Testis (tissue), 3 donors: ENCODE data around the gene SLC6A14. TPM values are rescaled to one million over a fixed set of nuclear protein-coding genes. Genes with fewer than 3 reads are reported as not detected.

ENCODE experiments used
- DNase-seq: peaks from one replicate; pipeline ENCODE4 v3.0.0-alpha.2; 2019
- H3K27ac ChIP-seq, 2 donors: fragments of 200-600 bp; sonication (generic); one replicate each; pipeline ENCODE4 v1.5.1; 2019
- H3K27me3 ChIP-seq: fragments of 200-600 bp; sonication (generic); one replicate; pipeline ENCODE4 v1.5.1; 2019
- H3K36me3 ChIP-seq: fragments of 200-600 bp; sonication (generic); one replicate; pipeline ENCODE4 v1.5.1; 2017; ENCODE audit warnings: low read depth; ENCODE audit errors: missing control alignments
- H3K4me1 ChIP-seq: fragments of 200-600 bp; sonication (generic); one replicate; pipeline ENCODE4 v1.5.1; 2019
- H3K4me3 ChIP-seq, 2 donors: fragments of 200-600 bp; sonication (generic); one replicate each; pipeline ENCODE4 v1.5.1; 2017 to 2019
- H3K9me3 ChIP-seq: fragments of 200-600 bp; sonication (generic); one replicate; pipeline ENCODE4 v1.5.1; 2017
- POLR2A ChIP-seq: fragments of 450-650 bp; IDR thresholded peaks from one replicate; pipeline ENCODE4 v1.6.1; 2017; ENCODE audit warnings: antibody characterized with exemption, mild to moderate bottlenecking, moderate library complexity
- WGBS, 2 donors: methylation state at CpG; one replicate each; pipeline ENCODE4 v1.1.5; 2018; 5-methylcytosine and 5-hydroxymethylcytosine counted together
- intact Hi-C: fragments of 100-400 bp; cut with DNase I; formaldehyde crosslinking; loops from one replicate; pipeline ENCODE4 v1.15.1; 2023; ENCODE audit warnings: low total_unique reads
- polyA plus RNA-seq: library from polyadenylated mRNA; stranded (reverse); fragments of 350-450 nt; fragmentation: Illumina TruSeq; extraction: RNeasy Lipid Tissue Mini Kit (QIAGEN cat#74804); gene quantifications from one replicate; pipeline ENCODE4 v1.2.3, GENCODE V29; 2014; ENCODE audit warnings: low read depth, low replicate concordance; ENCODE audit not compliant: insufficient read depth
- total RNA-seq, 2 donors: library from RNA; depleted of rRNA; stranded (reverse); fragments of >200 nt; gene quantifications; one replicate each; pipeline ENCODE4 v1.2.3, GENCODE V29; 2016
- TF ChIP-seq, protein P1 (sequence below), 3 experiments: fragments of 450-650 bp in 2 of 3; fragments of 200-600 bp in 1 of 3; sonication (generic) in 1 of 3; IDR thresholded peaks; one replicate each; pipeline ENCODE4 v1.5.1; 2016 to 2019; ENCODE audit warnings: antibody characterized with exemption in 3 of 3, mild to moderate bottlenecking in 2 of 3, moderate library complexity in 1 of 3

The SLC6A14 gene
- total and polyA plus RNA-seq, 3 donors from 2014 or later: not detected

DNA sequence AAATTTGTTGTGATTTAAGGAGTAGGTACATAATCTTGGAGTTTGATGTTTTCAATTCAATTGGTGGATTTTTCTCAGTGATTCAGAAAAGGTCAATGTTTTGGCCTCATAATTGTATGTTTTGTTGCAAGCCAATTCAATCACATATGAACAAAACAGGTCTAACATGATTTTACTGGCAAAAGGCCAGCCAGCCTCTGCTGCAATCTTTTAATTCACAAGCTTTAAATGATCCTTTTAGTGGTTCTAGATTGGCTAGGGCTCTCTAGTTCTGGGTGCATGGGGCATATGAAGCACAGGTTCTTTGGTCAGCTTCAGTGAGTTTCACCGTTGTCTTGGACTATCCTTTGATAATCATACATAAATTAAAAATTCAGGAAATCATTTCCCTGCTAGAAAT is 19.2 kb upstream of the SLC6A14 start:
- intact Hi-C loops: no loop called here
- WGBS, 2 donors: 70 to 90% methylated on average over 1 of the region's 1 CpG
- no peaks in the 10 kb centered on the region for H3K4me1 ChIP-seq
- no peaks in the 10 kb centered on the region for H3K36me3 ChIP-seq
- no peak for DNase-seq
- no peaks in the 10 kb centered on the region for H3K9me3 ChIP-seq
- TF ChIP-seq POLR2A: no peak
- TF ChIP-seq, protein P1, sequence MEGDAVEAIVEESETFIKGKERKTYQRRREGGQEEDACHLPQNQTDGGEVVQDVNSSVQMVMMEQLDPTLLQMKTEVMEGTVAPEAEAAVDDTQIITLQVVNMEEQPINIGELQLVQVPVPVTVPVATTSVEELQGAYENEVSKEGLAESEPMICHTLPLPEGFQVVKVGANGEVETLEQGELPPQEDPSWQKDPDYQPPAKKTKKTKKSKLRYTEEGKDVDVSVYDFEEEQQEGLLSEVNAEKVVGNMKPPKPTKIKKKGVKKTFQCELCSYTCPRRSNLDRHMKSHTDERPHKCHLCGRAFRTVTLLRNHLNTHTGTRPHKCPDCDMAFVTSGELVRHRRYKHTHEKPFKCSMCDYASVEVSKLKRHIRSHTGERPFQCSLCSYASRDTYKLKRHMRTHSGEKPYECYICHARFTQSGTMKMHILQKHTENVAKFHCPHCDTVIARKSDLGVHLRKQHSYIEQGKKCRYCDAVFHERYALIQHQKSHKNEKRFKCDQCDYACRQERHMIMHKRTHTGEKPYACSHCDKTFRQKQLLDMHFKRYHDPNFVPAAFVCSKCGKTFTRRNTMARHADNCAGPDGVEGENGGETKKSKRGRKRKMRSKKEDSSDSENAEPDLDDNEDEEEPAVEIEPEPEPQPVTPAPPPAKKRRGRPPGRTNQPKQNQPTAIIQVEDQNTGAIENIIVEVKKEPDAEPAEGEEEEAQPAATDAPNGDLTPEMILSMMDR (IDR thresholded peaks at IDR 0.05): no peak
- H3K4me3 ChIP-seq: no peak overlapping the region
- H3K27me3 ChIP-seq: no peaks in the 10 kb centered on the region
- H3K27ac ChIP-seq: no peak overlapping the region

DNA sequence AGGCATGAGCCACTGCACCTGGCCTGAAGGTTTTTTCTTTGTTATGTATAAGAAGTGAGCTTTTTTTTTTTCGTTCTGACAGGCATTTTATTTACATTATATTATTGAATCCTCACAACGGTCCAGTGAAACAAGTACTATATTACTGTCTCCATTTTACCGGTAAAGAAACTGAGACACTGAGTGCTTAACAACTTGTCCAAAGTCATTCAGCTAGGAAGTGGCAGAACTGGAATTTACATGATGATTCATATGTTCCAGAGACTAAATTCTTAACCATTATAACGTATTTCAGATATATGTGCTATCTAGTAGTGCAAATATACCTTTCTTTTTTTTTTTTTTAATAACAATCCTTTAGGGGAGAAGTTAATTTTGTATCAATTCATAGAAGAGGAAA is 18.4 kb upstream of the SLC6A14 start:
- 55 to 65% methylated on average over 4 of the region's 4 CpGs for WGBS, 2 donors
- no peak overlapping the region for H3K27ac ChIP-seq
- H3K9me3 ChIP-seq: no peaks in the 10 kb centered on the region
- TF ChIP-seq POLR2A: no peak
- TF ChIP-seq, protein P1 (IDR thresholded peaks at IDR 0.05): no peak
- intact Hi-C loops: no loop called here
- H3K27me3 ChIP-seq: no peaks in the 10 kb centered on the region
- DNase-seq: no peak
- no peaks in the 10 kb centered on the region for H3K4me1 ChIP-seq
- H3K4me3 ChIP-seq: no peak overlapping the region
- no peaks in the 10 kb centered on the region for H3K36me3 ChIP-seq

DNA sequence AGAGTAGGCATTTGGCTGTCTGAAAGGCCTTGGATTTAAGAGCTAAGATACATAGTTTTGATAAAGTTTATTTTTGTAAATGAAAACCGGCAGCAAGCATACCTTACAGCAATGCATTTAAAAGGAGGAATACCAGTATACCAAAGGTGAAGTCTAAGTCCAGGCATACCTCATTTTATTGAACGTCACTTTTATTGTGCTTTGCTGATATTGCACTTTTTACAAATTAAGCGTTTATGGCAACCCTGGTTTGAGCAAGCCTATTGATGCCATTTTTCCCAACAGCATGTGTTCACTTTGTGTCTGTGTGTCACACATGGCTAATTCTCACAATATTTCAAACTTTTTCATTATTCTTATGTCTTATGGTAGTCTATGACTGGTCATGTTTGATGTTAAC is 8.4 kb upstream of the SLC6A14 start:
- Histone ChIP-seq H3K9me3 (no peaks in the 10 kb centered on the region), H3K27ac (no peak overlapping the region), H3K36me3 (no peaks in the 10 kb centered on the region), H3K4me1 (no peaks in the 10 kb centered on the region), H3K4me3 (no peak overlapping the region), H3K27me3 (no peaks in the 10 kb centered on the region)
- DNase-seq: no peak
- 80 to 94% methylated on average over 3 of the region's 3 CpGs for WGBS, 2 donors
- intact Hi-C loops: no loop called here
- no peak for TF ChIP-seq POLR2A
- TF ChIP-seq, protein P1 (IDR thresholded peaks at IDR 0.05): no peak

DNA sequence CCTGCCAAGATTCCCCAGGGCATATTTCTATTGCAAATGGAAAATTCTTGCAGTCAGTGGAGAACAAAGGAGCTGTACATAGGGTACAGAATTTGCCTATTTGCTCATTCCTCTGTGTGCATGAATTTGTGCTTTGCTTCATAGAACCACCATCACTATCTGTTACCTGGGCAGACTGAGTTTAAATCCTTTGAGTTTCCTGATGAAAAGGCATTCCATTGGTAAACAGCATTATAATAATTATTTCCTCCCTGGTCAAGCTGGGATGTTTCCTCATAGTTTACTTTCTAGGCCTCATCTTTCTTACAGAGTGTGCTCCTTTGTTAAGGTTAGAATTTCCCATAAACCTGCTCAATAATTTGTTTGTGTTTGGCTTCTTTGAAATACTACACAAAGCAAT is 809 bp upstream of the SLC6A14 start:
- Histone ChIP-seq H3K27ac (no peak overlapping the region), H3K4me3 (no peak overlapping the region), H3K36me3 (no peaks in the 10 kb centered on the region), H3K27me3 (no peaks in the 10 kb centered on the region), H3K4me1 (no peaks in the 10 kb centered on the region), H3K9me3 (no peaks in the 10 kb centered on the region)
- no peak for TF ChIP-seq POLR2A
- TF ChIP-seq, protein P1 (IDR thresholded peaks at IDR 0.05): no peak
- intact Hi-C loops: no loop called here
- DNase-seq: no peak

DNA sequence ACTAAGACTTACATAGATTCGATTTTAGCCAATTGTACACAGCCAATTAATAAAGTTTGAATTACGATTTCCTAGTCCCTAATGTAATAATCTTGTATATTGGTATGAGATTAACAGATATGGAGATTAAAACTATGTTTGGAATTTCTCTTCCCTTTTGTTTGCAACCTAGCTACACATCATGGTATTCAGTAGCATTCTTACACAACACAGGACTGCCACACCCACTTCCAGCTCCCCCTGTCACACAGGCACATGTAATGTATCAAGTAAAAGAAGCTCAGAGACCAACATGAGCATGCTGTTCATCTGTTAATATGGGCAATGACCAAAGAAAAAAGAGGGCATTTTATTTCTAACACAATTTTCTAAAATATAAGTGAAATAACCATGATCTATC is 12.8 kb downstream of the SLC6A14 start:
- TF ChIP-seq, protein P1 (IDR thresholded peaks at IDR 0.05): no peak
- TF ChIP-seq POLR2A: no peak
- H3K36me3 ChIP-seq: no peaks in the 10 kb centered on the region
- H3K9me3 ChIP-seq: no peaks in the 10 kb centered on the region
- H3K27ac ChIP-seq: no peak overlapping the region
- intact Hi-C loops: no loop called here
- H3K4me1 ChIP-seq: no peaks in the 10 kb centered on the region
- no peaks in the 10 kb centered on the region for H3K27me3 ChIP-seq
- no peak for DNase-seq
- no peak overlapping the region for H3K4me3 ChIP-seq
- WGBS, 2 donors: 71 to 84% methylated on average over 2 of the region's 2 CpGs
